GM12874 (cell line): ENCODE data around the gene ACLY.

Experiments used
- CTCF ChIP-seq: IDR thresholded peaks from 2 replicates; pipeline ENCODE4 v1.5.1; 2011; ENCODE audit warnings: low read depth, mild to moderate bottlenecking, control low read depth, low read length, moderate library complexity; ENCODE audit not compliant: insufficient read depth

ACLY gene

GRCh38 chr17:41913798-41914197, 5.0 kb downstream of the ACLY start:
- TF ChIP-seq CTCF, result no peak

- TF ChIP-seq CTCF, result no peak
These were observed 5.8 kb downstream of the ACLY start for GRCh38 chr17:41912925-41913324.

GRCh38 chr17:41910701-41911391, 7.9 kb downstream of the ACLY start:
- TF ChIP-seq CTCF, result no peak

GRCh38 chr17:41909088-41909487, 9.7 kb downstream of the ACLY start:
- TF ChIP-seq CTCF, result no peak

GRCh38 chr17:41907633-41908539, 10.9 kb downstream of the ACLY start:
- TF ChIP-seq CTCF, result no peak

GRCh38 chr17:41907185-41907556, 11.6 kb downstream of the ACLY start:
- no peak for TF ChIP-seq CTCF

GRCh38 chr17:41906465-41907184, 12.1 kb downstream of the ACLY start:
- TF ChIP-seq CTCF, result no peak
